Neural cell (in vitro differentiated cells): Measurements from ENCODE around the gene ST3GAL4. TPM values are rescaled to one million over a fixed set of nuclear protein-coding genes. Genes with fewer than 3 reads are reported as not detected.

ENCODE experiments used
- H2AFZ ChIP-seq: fragments of 200-600, 300-800 bp; sonication (generic), shearing (Covaris generic); 2 replicates; pipeline ENCODE4 v1.6.0; 2014; ENCODE audit warnings: low read depth, mild to moderate bottlenecking, antibody characterized with exemption, low read length, moderate library complexity
- H3F3A ChIP-seq: fragments of 200-600 bp; shearing (Covaris generic); 2 replicates; pipeline ENCODE4 v1.6.1; 2016; ENCODE audit warnings: mild to moderate bottlenecking, moderate library complexity, mixed read lengths, antibody characterized with exemption, low read length; ENCODE audit not compliant: insufficient read depth, poor library complexity, severe bottlenecking
- H3K27ac ChIP-seq: fragments of 200-600, 300-800 bp; sonication (generic), shearing (Covaris generic); 2 replicates; pipeline ENCODE4 v1.5.1; 2014; ENCODE audit warnings: mild to moderate bottlenecking, low read length, moderate library complexity
- H3K27me3 ChIP-seq: fragments of 300-800, 200-600 bp; sonication (generic), shearing (Covaris generic); 2 replicates; pipeline ENCODE4 v1.6.0; 2014; ENCODE audit warnings: mild to moderate bottlenecking, low read depth, low read length, moderate library complexity; ENCODE audit not compliant: insufficient read depth
- H3K36me3 ChIP-seq: fragments of 300-800, 200-600 bp; sonication (generic), shearing (Covaris generic); 2 replicates; pipeline ENCODE4 v1.5.1; 2014; ENCODE audit warnings: mild to moderate bottlenecking, antibody characterized with exemption, low read length, moderate library complexity; ENCODE audit not compliant: insufficient read depth
- H3K4me2 ChIP-seq: fragments of 300-800, 200-600 bp; sonication (generic), shearing (Covaris generic); 2 replicates; pipeline ENCODE4 v1.6.0; 2014; ENCODE audit warnings: mild to moderate bottlenecking, low read length
- H3K4me3 ChIP-seq: fragments of 300-800, 200-600 bp; sonication (generic), shearing (Covaris generic); 2 replicates; pipeline ENCODE4 v1.5.1; 2014; ENCODE audit warnings: mild to moderate bottlenecking, low read length, moderate library complexity
- H3K79me2 ChIP-seq: fragments of 200-600 bp; shearing (Covaris generic); replicated peaks from 2 replicates; pipeline ENCODE4 v1.6.0; 2014; ENCODE audit warnings: mild to moderate bottlenecking, low read length, moderate library complexity; ENCODE audit not compliant: insufficient read depth
- H3K9ac ChIP-seq: fragments of 300-800, 200-600 bp; sonication (generic), shearing (Covaris generic); 2 replicates; pipeline ENCODE4 v1.6.1; 2016; ENCODE audit warnings: mild to moderate bottlenecking, low read length, mixed read lengths
- H3K9me2 ChIP-seq: fragments of 200-600 bp; shearing (Covaris generic); 2 replicates; pipeline ENCODE4 v1.6.1; 2016; ENCODE audit warnings: mild to moderate bottlenecking, low read length, mixed read lengths; ENCODE audit not compliant: insufficient read depth
- H3K9me3 ChIP-seq: fragments of 200-600, 300-800 bp; sonication (generic), shearing (Covaris generic); 2 replicates; pipeline ENCODE4 v1.6.1; 2016; ENCODE audit warnings: mild to moderate bottlenecking, mixed run types, low read length, moderate library complexity, mixed read lengths
- H4K20me1 ChIP-seq: fragments of 200-600 bp; shearing (Covaris generic); 2 replicates; pipeline ENCODE4 v1.6.1; 2016; ENCODE audit warnings: mild to moderate bottlenecking, mixed run types; ENCODE audit not compliant: insufficient read depth
- CTCF ChIP-seq: fragments of 450-650 bp; IDR thresholded peaks from 2 replicates; pipeline ENCODE4 v1.5.1; 2014; ENCODE audit warnings: antibody characterized with exemption, mild to moderate bottlenecking, moderate library complexity; ENCODE audit not compliant: poor library complexity, severe bottlenecking
- EP300 ChIP-seq: fragments of 450-650 bp; conservative IDR thresholded peaks from 2 replicates; pipeline ENCODE4 v1.6.1; 2014; ENCODE audit warnings: antibody characterized with exemption, mild to moderate bottlenecking, moderate library complexity; ENCODE audit not compliant: poor library complexity, severe bottlenecking
- EZH2 ChIP-seq: fragments of 200-600, 300-800 bp; shearing (Covaris generic), sonication (generic); IDR thresholded peaks from 2 replicates; pipeline ENCODE4 v1.6.1; 2014; ENCODE audit warnings: antibody characterized with exemption, low read length, borderline replicate concordance, mild to moderate bottlenecking; ENCODE audit not compliant: insufficient read depth, poor library complexity, severe bottlenecking
- MXI1 ChIP-seq: fragments of 450-650 bp; conservative IDR thresholded peaks from 2 replicates; pipeline ENCODE4 v1.6.1; 2014; ENCODE audit warnings: antibody characterized with exemption, mild to moderate bottlenecking; ENCODE audit not compliant: poor library complexity, severe bottlenecking
- POLR2AphosphoS5 ChIP-seq: IDR thresholded peaks from 2 replicates; pipeline ENCODE4 v1.6.1; 2012
- RAD21 ChIP-seq: fragments of 450-650 bp; conservative IDR thresholded peaks from 2 replicates; pipeline ENCODE4 v1.6.1; 2014; ENCODE audit warnings: antibody characterized with exemption, mild to moderate bottlenecking, moderate library complexity
- REST ChIP-seq: IDR thresholded peaks from 2 replicates; pipeline ENCODE4 v1.6.1; 2012; ENCODE audit warnings: borderline replicate concordance
- SMC3 ChIP-seq: fragments of 450-650 bp; conservative IDR thresholded peaks from 2 replicates; pipeline ENCODE4 v1.6.1; 2014; ENCODE audit warnings: antibody characterized with exemption, mild to moderate bottlenecking, moderate library complexity; ENCODE audit not compliant: poor library complexity
- TAF1 ChIP-seq: IDR thresholded peaks from 2 replicates; pipeline ENCODE4 v1.6.1; 2012; ENCODE audit warnings: low read depth
- polyA plus RNA-seq: library from polyadenylated mRNA; depleted of rRNA; stranded (reverse); fragments of >200 nt; gene quantifications from 2 replicates; pipeline ENCODE4 v1.2.3, GENCODE V29; 2014

The ST3GAL4 gene
- polyA plus RNA-seq, 1 donor from 2014 or later = 46.1 TPM

GRCh38 chr11:126451211-126451802, 95.8 kb downstream of the ST3GAL4 start:
- no peak overlapping the region for H3K4me2 ChIP-seq
- H3K79me2 ChIP-seq = no peaks in the 10 kb centered on the region
- no peaks in the 10 kb centered on the region for H3K36me3 ChIP-seq
- no peaks in the 10 kb centered on the region for H4K20me1 ChIP-seq
- H3K27me3 ChIP-seq = no peaks in the 10 kb centered on the region
- H3K27ac ChIP-seq = no peak overlapping the region
- no peak overlapping the region for H2AFZ ChIP-seq
- no peaks in the 10 kb centered on the region for H3K9me2 ChIP-seq
- no peaks in the 10 kb centered on the region for H3K9me3 ChIP-seq
- H3K4me3 ChIP-seq = no peak overlapping the region
- no peak for TF ChIP-seq SMC3
- TF ChIP-seq EP300 = no peak
- no peak for TF ChIP-seq EZH2
- no peak for TF ChIP-seq MXI1
- TF ChIP-seq RAD21 = no peak
- TF ChIP-seq CTCF = no peak
- TF ChIP-seq POLR2AphosphoS5 = no peak
- no peak for TF ChIP-seq REST
- no peak for TF ChIP-seq TAF1
- no peak overlapping the region for H3K9ac ChIP-seq
- H3F3A ChIP-seq = no peaks in the 10 kb centered on the region

- H3K9me3 ChIP-seq = no peaks in the 10 kb centered on the region
- TF ChIP-seq SMC3 = no peak
- TF ChIP-seq CTCF = no peak
- no peak for TF ChIP-seq RAD21
- TF ChIP-seq TAF1 = no peak
- TF ChIP-seq REST = no peak
- TF ChIP-seq MXI1 = no peak
- TF ChIP-seq POLR2AphosphoS5 = no peak
- TF ChIP-seq EP300 = no peak
- no peak for TF ChIP-seq EZH2
- no peak overlapping the region for H3K9ac ChIP-seq
- no peaks in the 10 kb centered on the region for H3K36me3 ChIP-seq
- no peaks in the 10 kb centered on the region for H3K27me3 ChIP-seq
- H2AFZ ChIP-seq = no peak overlapping the region
- no peaks in the 10 kb centered on the region for H3F3A ChIP-seq
- H3K9me2 ChIP-seq = no peaks in the 10 kb centered on the region
- no peaks in the 10 kb centered on the region for H3K79me2 ChIP-seq
- no peaks in the 10 kb centered on the region for H4K20me1 ChIP-seq
- no peak overlapping the region for H3K4me2 ChIP-seq
- H3K27ac ChIP-seq = no peak overlapping the region
- H3K4me3 ChIP-seq = no peak overlapping the region
These were observed 97.0 kb downstream of the ST3GAL4 start for GRCh38 chr11:126452241-126453101.
